Ovary (tissue), 9 donors: ENCODE results near the gene MPND. TPM values are rescaled to one million over a fixed set of nuclear protein-coding genes. Genes with fewer than 3 reads are reported as not detected.
A peak's percentile ranks its signal among the peaks of the same experiment; 100 is the strongest.

Source experiments
- DNase-seq, 5 donors: peaks; one replicate each; pipeline ENCODE4 v3.0.0-alpha.2; 2019 to 2020
- H3K27ac ChIP-seq, 2 donors: fragments of 200-600 bp; one replicate each; pipeline versions ENCODE4 v1.5.1 to v1.8.0; 2019 to 2022
- H3K27me3 ChIP-seq: fragments of 200-600 bp; one replicate; pipeline ENCODE4 v1.8.0; 2022
- H3K36me3 ChIP-seq: fragments of 200-600 bp; sonication (generic); one replicate; pipeline ENCODE4 v1.5.1; 2019
- H3K4me1 ChIP-seq: one replicate; pipeline ENCODE4 v1.8.1; 2013; ENCODE audit warnings: mild to moderate bottlenecking, moderate library complexity; ENCODE audit not compliant: insufficient read depth
- H3K4me3 ChIP-seq: fragments of 200-600 bp; sonication (generic); one replicate; pipeline ENCODE4 v1.5.1; 2017
- H3K9me3 ChIP-seq, 2 donors: fragments of 200-600 bp in 1 of 2; sonication (generic) in 1 of 2; one replicate each; pipeline versions ENCODE4 v1.5.1 to v1.8.1; 2013 to 2019; ENCODE audit warnings: mild to moderate bottlenecking in 1 of 2, moderate library complexity in 1 of 2
- CTCF ChIP-seq, 3 donors: fragments of 450-650 bp in 2 of 3; fragments of 200-600 bp in 1 of 3; IDR thresholded peaks; one replicate each; pipeline versions ENCODE4 v1.5.1 to v1.8.0; 2016 to 2022; ENCODE audit warnings: antibody characterized with exemption in 3 of 3, mild to moderate bottlenecking in 1 of 3
- EP300 ChIP-seq: sonication (generic); formaldehyde crosslinking; IDR thresholded peaks from one replicate; pipeline ENCODE4 v1.6.1; 2017; ENCODE audit warnings: antibody characterized with exemption
- POLR2A ChIP-seq: fragments of 450-650 bp; IDR thresholded peaks from one replicate; pipeline ENCODE4 v1.6.1; 2017; ENCODE audit warnings: antibody characterized with exemption, mild to moderate bottlenecking, moderate library complexity
- WGBS, 3 donors: extraction: QIAGEN DNeasy Blood & Tissue Kit in 1 of 3; methylation state at CpG; one replicate each; pipeline versions ENCODE4 v1.1.5 to v1.1.7; 2013 to 2017; 5-methylcytosine and 5-hydroxymethylcytosine counted together
- intact Hi-C, 4 donors: fragments of 100-400 bp; cut with DNase I; formaldehyde crosslinking; loops; one replicate each; pipeline versions ENCODE4 v1.11.0 to v1.15.1; 2022 to 2023
- polyA plus RNA-seq, 2 donors: library from polyadenylated mRNA; stranded (reverse); fragments of 200-250 nt in 1 of 2; fragments of 350-450 nt in 1 of 2; fragmentation: Illumina TruSeq in 1 of 2; extraction: RNeasy Lipid Tissue Mini Kit (QIAGEN cat#74804) in 1 of 2; gene quantifications; one replicate each; pipeline ENCODE4 v1.2.3, GENCODE V29; 2013 to 2014
- total RNA-seq, 7 donors: library from RNA; depleted of rRNA in 2 of 7; stranded (reverse); fragments of >200 nt in 2 of 7; fragmentation: NEBNext Ultra II Directional in 3 of 7; extraction: Animal tissue kit (Norgen Biotek cat#: 25700) in 3 of 7; gene quantifications; one replicate each; pipeline versions ENCODE4 v1.1.0 to v1.2.4, GENCODE V29; 2016 to 2023
- donor health status: DM: no; HTN: no; CAD: no; lungs with moderate emphysema.
- donor health status: DM: no; HTN: no; CAD: no.
- donor health status: Bipolar disorder and iron deficiency.
- donor health status: DM: yes; HTN: yes; CAD: no.
- donor health status: DM: no; HTN: no; CAD: no.
- donor health status: DM: yes; HTN: yes; CAD: no.

The MPND gene
- total and polyA plus RNA-seq, 9 donors, result 2.4 to 31.1 (median 15.1) TPM

DNA sequence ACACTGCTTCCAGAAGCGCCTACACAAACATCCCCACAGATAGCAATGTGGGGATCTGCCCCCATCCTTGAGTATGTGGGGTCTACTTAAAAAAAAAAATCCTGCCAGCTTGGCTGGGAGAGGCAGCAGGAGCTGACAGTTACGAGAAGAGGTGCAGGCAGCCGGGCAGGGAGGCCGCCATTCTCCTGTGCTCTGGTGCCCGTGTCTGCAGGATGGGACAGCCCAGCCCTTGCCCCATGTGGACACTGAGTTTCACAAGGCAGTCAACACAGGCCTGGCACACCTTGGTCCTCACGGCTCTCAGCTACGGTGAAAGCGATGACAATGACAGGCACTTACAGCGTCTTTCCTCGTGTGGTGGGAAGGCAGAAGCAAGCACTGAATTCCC is 24.0 kb downstream of the MPND start:
- H3K4me1 ChIP-seq, result peaks cover 27% of the 10 kb centered on the region
- WGBS, 3 donors, result 87 to 90% (median 88%) methylated on average over 10 of the region's 10 CpGs
- TF ChIP-seq POLR2A, result no peak
- TF ChIP-seq EP300, result no peak
- TF ChIP-seq CTCF (IDR thresholded peaks at IDR 0.05), result no peak
- H3K9me3 ChIP-seq, result no peaks in the 10 kb centered on the region
- no peaks in the 10 kb centered on the region for H3K36me3 ChIP-seq
- intact Hi-C loops, result no loop called here
- no peaks in the 10 kb centered on the region for H3K27me3 ChIP-seq
- DNase-seq, result no peak
- H3K4me3 ChIP-seq, result no peak overlapping the region
- no peak overlapping the region for H3K27ac ChIP-seq

DNA sequence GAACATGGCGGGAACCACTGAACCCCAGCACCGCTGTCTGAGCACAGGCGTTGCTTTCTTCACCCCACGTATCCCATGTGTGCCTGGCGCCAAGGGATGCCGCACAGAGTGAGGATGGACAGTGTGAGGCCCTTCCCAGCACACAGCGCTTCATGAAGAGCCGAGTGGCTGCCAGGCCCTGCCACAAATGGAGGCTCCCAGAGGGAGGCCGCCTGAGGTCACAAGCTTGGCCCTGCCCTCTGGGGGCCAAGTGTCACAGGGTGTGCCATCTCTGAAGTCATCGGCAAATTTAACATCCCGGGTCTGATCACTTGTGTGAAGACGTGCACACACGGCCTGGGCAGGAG is 24.4 kb downstream of the MPND start:
- WGBS, 3 donors, result 80 to 86% (median 84%) methylated on average over 13 of the region's 13 CpGs

GRCh38 chr19:4368128-4368820 is 24.9 kb downstream of the MPND start:
- TF ChIP-seq POLR2A, result no peak
- TF ChIP-seq EP300, result no peak
- TF ChIP-seq CTCF (IDR thresholded peaks at IDR 0.05), result no peak
- no peaks in the 10 kb centered on the region for H3K27me3 ChIP-seq
- H3K9me3 ChIP-seq, result no peaks in the 10 kb centered on the region
- no peak overlapping the region for H3K4me3 ChIP-seq
- H3K4me1 ChIP-seq, result peaks cover 35% of the 10 kb centered on the region
- peak in 2 of 5 donors; percentile 69 to 74 for DNase-seq
- intact Hi-C loops, result no loop called here
- no peaks in the 10 kb centered on the region for H3K36me3 ChIP-seq
- WGBS, 3 donors, result 44 to 50% (median 48%) methylated on average over 19 of the region's 19 CpGs
- peak overlapping the region; percentile 38 to 59 for H3K27ac ChIP-seq

More for the DNA sequence above, 24.4 kb downstream of the MPND start:
- Histone ChIP-seq H3K4me3 (no peak overlapping the region), H3K36me3 (no peaks in the 10 kb centered on the region), H3K27me3 (no peaks in the 10 kb centered on the region), H3K4me1 (peaks cover 31% of the 10 kb centered on the region), H3K27ac (peak overlapping the region; percentile 38 to 59), H3K9me3 (no peaks in the 10 kb centered on the region)
- intact Hi-C loops, result no loop called here
- TF ChIP-seq POLR2A (no peak), EP300 (no peak), CTCF (IDR thresholded peaks at IDR 0.05) (no peak)
- peak in 1 of 5 donors; percentile 39 for DNase-seq

GRCh38 chr19:4369109-4369887 is 25.9 kb downstream of the MPND start:
- 49 to 53% (median 52%) methylated on average over 22 to 25 of the region's 25 CpGs for WGBS, 3 donors
- Histone ChIP-seq H3K27ac (peak overlapping the region; percentile 4 to 59), H3K9me3 (no peaks in the 10 kb centered on the region), H3K4me3 (no peak overlapping the region), H3K36me3 (no peaks in the 10 kb centered on the region), H3K27me3 (no peaks in the 10 kb centered on the region), H3K4me1 (peaks cover 37% of the 10 kb centered on the region)
- DNase-seq, result peak in 1 of 5 donors; percentile 58
- TF ChIP-seq EP300 (no peak), POLR2A (no peak), CTCF (IDR thresholded peaks at IDR 0.05) (no peak)
- intact Hi-C loops, result no loop called here
